Peyer's patch (tissue), 4 donors: ENCODE measurements around the gene CAPN1.

Experiments used
- CTCF ChIP-seq, 6 experiments: fragments of 450-650 bp in 4 of 6; fragments of 200-600 bp in 2 of 6; sonication (generic) in 1 of 6; IDR thresholded peaks; one replicate each; pipeline ENCODE4 v1.5.1; 2017 to 2019; ENCODE audit warnings: antibody characterized with exemption in 6 of 6, mild to moderate bottlenecking in 3 of 6, moderate library complexity in 1 of 6
- POLR2A ChIP-seq, 2 donors: fragments of 450-650 bp; IDR thresholded peaks; one replicate each; pipeline ENCODE4 v1.5.1; 2017; ENCODE audit warnings: antibody characterized with exemption in 2 of 2, mild to moderate bottlenecking in 2 of 2, moderate library complexity in 2 of 2

GRCh38 chr11:65172600-65172999, 9.1 kb upstream of the CAPN1 start:
- TF ChIP-seq CTCF (IDR thresholded peaks at IDR 0.05) (no peak), POLR2A (IDR thresholded peaks at IDR 0.05) (no peak)
